Measurements from ENCODE around the gene POMGNT2.
"Not testable (repeated sequence)": the region's sequence is repeated elsewhere in the genome, so short reads cannot be mapped to it uniquely, and the experiment has no call there.

Gene POMGNT2

DNA sequence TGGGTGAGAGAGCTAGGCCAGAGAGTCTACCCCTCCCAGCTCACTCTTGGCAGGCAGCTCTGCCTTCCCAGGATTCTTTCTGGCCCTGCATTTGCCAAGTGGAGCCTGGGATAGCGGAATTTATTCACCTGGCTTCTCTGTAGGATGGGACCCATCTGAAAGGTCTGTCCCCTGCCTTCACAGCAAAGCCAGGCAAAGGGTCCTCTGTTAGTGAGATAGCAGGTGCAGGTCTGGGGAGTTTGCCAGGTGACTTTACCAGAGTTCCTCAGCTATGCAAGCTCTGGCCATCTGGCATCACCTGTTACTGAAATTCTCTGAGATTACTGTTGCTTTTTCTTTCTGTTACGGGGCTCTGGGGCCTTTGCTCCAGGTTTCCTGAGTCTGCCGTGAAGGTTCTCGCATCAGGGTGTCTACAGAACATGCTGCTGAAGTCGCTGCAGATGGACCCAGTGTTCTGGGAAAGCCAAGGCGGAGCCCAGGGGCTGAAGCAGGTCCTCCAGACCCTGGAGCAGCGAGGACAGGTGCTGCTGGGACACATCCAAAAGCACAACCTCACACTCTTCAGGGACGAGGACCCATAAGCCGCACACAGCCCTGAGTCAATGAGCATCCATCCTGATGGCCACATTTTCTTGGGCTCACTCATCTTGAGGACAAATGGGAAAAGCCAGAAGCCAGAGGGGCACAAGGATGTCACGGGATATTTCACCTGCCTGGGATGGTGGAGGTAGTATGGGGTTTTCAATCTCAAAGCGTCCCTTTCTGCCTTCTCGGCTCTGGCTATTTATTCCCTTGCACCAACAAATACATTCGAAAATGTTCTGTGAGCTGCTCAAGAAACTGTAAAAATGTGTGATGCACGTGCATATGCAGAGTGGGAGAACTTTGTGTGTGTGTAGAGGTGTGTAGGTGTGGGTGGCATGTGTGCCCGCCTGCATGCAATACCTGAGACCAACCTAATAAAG lies 49.8 kb downstream of the POMGNT2 start:
- H3K27ac ChIP-seq: no peak overlapping the region
- DNase-seq (ENCODE audit: low read depth, low spot score): no peak

DNA sequence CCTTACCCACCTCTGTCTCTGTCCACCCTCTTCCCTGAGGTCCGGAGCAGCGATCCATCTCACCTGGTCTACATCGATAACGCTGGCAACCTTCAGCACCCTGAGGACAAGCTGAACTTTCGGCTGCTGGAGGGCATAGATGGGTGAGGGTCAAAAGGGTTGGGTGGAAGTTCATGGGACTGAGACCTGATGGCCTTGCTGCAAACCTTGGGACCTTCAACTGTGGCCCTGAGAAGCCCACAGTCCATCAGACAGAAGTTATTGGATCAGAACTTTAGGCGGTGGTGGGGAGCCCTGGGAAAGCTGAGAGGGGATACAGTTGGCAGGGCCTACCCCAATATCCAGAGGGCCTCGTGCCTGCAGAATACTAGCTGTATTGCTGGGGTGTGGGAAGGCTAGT lies 50.5 kb downstream of the POMGNT2 start:
- no peak for DNase-seq (ENCODE audit: low read depth, low spot score)
- no peak overlapping the region for H3K27ac ChIP-seq

DNA sequence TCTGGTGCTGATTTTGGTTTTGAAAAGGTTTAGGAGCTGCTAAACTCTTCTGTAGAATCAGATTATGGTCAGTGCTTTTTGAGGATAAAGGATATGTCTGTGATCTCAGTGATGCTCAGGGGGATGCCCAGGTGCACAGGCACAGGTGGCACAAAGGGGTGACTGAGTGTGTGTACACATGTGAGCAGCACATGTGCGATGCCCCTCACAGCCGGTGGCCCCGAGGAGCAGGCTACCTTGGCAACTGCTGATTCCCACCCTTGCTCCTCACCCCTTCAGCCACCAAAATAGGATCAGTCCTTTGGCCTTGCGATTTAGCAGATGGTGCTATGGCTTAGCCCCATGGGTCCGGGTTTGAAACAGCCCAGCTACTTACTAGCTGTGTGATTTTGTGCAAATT lies 51.1 kb downstream of the POMGNT2 start:
- no peak for DNase-seq (ENCODE audit: low read depth, low spot score)
- no peak overlapping the region for H3K27ac ChIP-seq

DNA sequence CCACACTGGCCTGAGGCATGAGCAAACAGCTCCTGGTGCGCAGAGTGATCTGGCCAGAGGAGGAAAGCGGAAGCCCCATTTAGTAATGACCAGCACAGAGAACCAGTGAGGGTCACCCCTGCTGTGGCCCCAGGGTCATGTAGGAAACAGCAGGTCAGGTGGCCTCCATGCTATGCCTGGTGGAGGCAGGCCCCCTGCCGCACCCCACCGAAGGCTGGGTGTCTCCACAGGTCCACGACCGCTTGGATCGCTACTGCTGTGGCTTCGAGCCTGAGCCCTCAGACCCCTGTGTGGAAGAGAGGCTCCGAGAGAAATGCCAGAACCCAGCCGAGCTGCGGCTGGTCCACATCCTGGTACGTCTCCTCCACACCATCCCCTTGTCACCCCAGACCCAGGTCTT lies 52.6 kb downstream of the POMGNT2 start:
- no peak for DNase-seq (ENCODE audit: low read depth, low spot score)
- no peak overlapping the region for H3K27ac ChIP-seq

DNA sequence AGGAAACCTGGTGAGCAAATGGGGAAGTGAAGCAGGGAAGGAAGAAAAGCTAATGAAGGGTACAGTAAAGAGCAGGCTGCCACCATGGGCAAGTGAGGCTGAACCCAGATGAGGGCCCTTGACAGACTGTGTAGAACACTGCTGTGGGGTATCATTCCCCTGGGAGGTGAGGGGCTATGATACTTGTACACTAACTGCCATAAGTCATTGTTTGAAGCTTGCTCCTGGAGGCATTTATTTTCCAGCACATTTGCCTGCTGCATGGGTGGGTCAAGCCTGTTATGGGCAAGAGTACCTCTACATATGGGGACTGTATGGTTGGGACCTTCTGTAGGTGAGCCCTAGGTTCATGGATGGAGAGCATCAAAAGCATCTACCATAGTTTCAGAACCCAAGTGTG lies 57.4 kb downstream of the POMGNT2 start:
- H3K27ac ChIP-seq: no peak overlapping the region
- DNase-seq (ENCODE audit: low read depth, low spot score): no peak

DNA sequence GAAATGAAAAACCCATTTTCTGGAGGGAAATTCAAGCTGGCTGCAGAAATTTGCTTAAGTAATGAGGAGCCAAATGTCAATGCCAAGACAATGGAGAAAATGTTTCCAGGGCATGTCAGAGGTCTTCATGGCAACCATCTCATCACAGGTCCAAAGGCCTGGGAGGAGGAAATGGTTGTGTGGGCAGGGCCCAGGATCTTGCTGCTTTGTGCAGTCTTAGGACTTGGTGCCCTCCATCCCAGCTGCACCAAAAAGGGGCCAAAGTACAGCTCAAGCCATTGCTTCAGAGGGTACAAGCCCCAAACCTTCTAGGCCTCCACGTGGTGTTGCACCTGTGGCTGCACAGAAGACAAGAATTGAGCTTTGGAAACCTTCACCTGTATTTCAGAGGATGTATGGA lies 59.3 kb downstream of the POMGNT2 start:
- no peak for DNase-seq (ENCODE audit: low read depth, low spot score)
- H3K27ac ChIP-seq: no peak overlapping the region

DNA sequence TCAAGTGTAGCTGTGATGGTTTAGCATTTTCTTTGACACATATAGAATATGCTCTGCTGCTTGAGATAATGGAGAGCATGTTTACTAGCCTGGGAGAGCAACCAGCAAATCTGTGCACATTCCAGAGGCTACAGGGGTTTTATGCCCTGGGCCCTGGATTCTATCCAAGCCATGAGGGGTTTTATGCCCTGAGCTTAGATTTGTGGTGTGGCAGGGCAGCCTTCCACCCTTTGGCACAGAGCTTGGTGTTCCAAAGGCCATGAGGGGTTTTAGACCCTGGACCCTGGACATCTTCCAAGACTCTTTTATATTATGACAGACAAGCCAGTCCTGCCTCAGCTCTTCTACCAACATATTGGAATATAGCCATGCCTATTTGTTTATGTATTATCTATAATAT lies 60.8 kb downstream of the POMGNT2 start:
- DNase-seq (ENCODE audit: low read depth, low spot score): not testable (repeated sequence)

DNA sequence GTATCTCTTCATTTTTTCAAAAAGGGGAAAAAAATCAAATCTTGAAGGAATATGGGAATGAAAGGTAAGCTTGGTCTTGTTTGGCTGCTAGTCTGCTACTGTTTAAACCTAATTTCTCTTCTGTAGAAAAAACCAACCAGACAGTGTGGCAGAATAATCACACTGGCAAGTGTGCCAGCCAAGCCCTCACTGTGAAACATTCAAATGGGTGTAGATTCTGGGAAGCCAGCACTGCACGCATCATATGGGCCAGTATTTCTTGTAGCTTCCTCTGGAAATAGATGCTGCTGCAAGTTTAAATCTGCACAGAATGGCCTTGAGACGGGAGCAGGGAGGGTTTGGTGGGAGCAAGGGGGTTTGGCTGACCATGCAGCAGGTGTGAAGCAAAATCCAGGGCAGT lies 62.1 kb downstream of the POMGNT2 start:
- no peak for DNase-seq (ENCODE audit: low read depth, low spot score)
- no peak overlapping the region for H3K27ac ChIP-seq

More for the DNA sequence above, 60.8 kb downstream of the POMGNT2 start:
- not testable (repeated sequence) for H3K27ac ChIP-seq

DNA sequence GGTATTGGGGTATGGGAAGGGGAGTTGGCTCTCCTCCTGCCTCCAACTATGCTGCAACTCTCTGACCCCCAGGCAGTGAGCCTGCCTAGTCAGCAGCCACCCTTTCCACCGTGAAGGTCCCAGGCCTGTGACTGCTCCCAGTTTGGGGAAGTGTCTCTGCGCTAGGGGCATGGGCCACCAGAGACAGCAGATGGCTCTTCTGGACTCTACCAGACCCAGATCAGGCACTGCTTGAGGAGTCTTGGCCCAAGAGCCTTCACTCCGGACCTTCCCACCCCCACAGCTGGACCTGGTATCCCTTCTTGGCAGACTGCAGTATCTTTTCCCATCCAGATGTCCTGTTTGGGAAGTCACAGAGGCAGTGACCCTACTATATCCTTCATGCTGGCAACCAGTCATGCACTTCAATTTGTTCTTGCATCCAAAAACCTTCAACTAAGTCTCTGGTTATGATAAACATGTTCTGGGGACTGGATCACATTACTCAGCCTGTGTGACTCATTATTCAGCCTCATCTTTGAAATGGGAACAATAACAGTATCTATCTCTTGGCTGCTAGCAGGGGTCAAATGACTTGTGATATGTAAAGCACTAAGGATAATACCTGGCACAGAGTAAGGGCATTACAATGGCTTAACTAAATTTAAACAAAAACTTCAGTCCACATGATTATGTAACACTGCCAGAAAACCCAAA lies 62.7 kb downstream of the POMGNT2 start:
- H3K27ac ChIP-seq: no peak overlapping the region
- DNase-seq (ENCODE audit: low read depth, low spot score): no peak

DNA sequence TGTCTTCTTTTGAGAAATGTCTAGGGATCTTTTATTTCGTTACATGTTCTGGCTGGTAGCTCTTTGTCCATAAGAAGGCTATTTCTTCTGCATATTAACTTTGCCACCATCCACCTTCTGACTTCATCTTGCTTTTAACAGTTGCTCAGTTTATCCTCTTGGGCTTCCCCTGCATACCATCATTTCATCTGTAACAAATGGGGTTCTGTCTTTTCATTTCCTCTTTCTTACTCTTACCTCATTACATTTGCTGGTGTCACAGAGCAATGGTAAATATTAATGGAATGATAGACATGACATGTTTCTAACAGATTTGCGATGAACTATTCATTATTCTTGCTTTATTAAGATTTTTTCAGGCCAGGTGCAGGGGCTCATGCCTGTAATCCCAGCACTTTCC lies 64.4 kb downstream of the POMGNT2 start:
- no peak overlapping the region for H3K27ac ChIP-seq
- no peak for DNase-seq (ENCODE audit: low read depth, low spot score)

DNA sequence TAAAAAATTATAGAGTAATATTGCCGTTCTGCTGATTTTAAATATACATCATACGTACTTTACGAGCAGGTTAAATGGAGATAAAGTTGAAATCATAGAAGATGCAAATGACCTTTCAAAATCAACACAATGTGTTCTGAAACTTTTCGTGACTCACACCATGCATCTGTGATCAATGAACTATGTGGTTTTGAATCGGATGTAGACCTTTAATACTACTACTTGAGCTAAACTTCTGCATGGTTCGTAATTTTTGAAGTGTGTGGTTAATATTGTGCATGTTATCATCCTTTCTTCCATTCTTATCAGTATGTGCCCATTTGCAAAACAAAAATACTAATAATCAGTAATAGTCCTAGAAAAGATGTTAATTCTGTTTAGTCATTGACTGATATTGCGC lies 67.9 kb downstream of the POMGNT2 start:
- no peak overlapping the region for H3K27ac ChIP-seq
- no peak for DNase-seq (ENCODE audit: low read depth, low spot score)

DNA sequence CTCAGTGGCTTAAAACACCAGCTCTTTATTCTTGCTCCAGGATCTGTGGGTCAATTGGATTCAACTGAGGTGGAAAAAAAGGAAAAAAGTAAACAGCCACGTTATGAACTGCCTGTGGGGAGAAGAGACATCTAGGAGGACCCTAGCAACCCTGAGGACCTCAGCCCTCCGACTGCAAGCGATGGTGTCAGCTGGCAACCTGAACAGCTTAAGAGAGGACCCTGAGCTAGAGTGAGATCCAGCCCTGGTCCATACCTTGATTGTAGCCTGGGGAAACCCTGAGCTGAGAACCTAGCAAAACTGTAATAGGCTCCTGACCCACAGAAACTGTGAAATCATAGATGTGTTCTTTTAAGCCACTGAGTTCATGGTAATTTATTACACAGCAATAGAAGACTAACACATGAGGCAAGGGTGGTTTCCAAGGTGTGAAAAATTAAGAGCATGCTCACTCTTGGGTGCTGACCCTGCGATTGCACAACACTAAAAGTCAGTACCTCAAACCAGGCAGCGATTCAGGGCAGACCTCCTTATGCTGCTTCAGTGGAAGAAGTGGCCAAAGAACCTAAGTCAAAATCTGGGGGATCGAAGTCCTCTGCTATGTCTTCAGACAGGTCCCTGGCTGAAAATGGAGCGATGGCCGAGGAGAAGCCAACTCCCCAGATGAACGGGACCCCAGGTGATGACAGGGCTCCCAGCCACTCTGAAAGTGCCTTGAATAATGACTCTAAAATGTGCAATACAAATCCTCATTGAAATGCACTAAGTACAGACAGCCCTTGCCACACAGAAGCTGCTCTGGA lies 69.1 kb downstream of the POMGNT2 start:
- DNase-seq (ENCODE audit: low read depth, low spot score): no peak
- no peak overlapping the region for H3K27ac ChIP-seq

DNA sequence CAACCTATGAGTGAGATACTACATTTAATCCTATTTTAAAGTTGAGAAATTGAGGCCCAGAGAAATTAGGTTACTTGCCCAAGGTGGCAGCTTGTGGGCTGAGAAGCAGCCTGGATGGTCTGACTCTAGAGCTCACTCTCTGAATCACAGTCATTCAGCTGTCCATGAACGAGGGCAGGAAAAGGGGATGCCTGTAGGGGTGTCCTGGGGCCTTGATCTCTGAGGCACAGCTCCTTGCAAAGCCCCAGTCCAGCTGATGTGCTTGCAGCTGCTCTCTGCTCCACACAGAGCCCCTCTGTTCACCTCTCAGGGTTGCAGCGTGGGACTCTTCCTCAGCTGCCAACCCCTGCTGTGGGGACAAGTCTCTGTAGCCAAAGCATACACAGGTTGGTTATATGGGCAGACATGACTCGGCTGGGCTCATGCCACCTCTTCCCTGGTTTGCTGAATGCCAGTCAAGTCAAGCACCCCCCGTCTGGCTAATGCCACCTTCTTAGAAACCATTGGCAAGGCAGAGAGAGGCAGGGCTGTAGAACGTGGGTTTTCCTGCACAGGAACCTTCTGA lies 70.0 kb downstream of the POMGNT2 start:
- no peak for DNase-seq (ENCODE audit: low read depth, low spot score)
- no peak overlapping the region for H3K27ac ChIP-seq

DNA sequence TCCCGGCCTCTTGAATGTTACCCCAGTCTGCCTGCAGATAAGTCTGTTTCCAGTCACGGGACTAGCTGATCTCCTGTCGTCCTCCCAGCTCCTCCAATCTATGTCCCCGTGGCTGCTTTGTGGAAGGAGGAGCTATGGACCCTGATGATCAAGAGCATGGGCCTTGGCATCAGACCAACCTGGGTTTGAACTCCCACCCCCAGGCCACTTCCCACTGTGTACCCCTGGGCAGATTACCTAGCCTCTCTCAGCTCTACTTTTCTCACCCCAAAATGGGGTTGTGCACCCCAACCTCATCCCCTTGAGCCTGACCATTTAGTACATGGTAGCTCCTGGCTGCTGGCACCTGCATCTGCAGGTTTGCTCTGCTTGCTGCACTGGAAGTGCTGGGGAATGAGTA lies 71.0 kb downstream of the POMGNT2 start:
- no peak overlapping the region for H3K27ac ChIP-seq
- DNase-seq (ENCODE audit: low read depth, low spot score): no peak

DNA sequence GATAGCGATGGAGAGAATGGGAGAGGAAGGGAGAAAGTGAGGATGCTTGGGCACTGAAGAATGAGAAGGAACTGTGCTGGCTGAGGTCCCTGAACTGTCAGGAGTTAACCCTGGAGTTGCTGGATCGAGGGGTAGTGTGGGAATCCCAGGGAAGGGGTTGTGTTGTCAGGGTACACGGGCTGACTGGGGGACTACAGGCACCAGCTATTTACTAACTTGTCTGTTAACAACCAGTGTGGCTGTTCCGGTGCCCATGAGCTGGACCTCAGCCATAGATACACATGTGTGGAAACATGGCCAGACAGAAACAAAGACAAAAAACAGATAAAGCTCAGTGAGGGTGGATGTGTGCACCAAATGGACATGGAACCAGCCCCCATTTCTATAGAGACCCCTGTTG lies 71.7 kb downstream of the POMGNT2 start:
- H3K27ac ChIP-seq: no peak overlapping the region
- no peak for DNase-seq (ENCODE audit: low read depth, low spot score)

DNA sequence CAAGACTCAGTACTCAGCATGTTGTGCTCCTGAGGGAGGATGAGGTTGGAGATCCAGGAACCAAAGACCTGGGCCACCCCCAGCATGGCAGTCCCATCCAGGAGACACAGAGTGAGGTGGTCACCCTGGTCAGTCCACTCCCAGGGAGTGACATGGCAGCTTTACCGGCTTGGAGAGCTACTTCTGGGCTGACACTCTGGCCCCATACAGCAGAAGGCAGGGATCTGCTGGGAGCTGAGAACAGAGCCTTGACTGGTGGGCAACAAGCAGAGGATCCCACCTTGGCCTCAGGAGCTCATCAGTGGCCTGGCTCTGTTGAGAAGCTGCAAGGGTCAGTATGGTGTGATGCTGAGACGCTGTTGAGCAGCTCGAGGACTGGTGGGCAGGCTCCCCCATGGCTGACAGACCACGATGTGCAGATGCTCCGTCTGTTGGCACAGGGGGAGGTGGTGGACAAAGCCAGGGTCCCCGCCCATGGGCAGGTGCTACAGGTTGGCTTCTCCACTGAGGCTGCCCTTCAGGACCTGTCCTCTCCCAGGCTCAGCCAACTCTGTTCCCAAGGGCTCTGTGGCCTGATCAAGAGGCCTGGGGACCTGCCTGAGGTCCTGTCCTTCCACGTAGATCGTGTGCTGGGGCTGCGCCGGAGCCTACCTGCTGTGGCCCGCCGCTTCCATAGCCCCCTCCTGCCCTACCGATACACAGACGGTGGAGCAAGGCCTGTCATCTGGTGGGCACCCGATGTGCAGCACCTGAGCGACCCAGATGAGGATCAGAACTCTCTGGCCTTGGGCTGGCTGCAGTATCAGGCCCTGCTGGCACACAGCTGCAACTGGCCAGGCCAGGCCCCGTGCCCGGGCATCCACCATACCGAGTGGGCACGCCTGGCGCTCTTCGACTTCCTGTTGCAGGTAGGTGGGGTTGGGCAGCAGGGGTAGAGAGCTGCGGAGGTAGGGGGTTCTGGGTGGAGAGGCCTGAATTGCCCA lies 72.9 kb downstream of the POMGNT2 start:
- DNase-seq (ENCODE audit: low read depth, low spot score): no peak
- no peak overlapping the region for H3K27ac ChIP-seq

DNA sequence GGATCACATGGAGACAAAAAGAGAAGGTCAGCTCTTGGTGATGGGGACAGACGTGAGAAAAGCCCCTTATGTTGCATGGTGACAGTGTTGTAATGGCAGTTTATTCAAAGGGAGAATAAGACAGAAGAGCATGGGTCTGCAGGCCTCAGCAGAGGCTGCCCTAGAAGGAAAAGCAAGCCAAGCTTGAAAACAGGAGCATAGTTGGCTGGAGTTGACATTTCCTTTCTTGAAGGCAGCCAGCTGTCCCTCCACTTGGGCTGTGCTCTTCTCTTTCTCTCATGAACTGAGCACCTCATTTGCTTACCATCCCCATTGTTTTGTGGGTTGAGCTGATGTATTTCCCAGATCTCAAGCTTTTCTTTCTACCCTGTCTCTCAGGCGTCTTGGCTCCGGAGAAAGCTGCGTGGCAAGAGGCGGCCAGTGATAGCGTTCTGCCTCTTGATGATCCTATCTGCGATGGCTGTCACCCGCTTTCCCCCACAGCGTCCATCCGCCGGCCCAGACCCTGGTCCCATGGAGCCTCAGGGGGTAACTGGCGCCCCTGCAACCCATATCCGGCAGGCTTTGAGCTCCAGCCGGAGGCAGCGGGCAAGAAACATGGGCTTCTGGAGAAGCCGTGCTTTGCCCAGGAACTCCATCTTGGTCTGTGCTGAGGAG lies 73.9 kb downstream of the POMGNT2 start:
- no peak overlapping the region for H3K27ac ChIP-seq
- DNase-seq (ENCODE audit: low read depth, low spot score): no peak

DNA sequence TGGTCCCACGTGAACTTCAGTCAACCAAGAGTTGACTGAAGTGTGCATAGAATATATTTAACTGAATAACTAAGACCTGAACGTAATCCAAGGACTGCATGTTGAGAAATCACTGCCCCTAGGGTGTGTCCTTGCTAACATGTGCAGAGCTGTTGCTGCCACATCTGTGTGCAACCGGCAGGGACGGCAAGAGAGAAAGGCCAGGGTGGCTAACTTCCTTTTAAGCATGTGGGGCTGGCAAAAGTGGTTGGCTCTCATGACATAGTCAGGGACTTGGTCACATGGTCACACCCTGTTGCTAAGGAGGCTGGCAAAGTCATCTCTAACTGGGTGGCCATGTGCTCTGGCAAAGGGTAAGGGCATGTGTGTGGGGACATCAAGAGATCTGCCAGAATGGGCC lies 74.4 kb downstream of the POMGNT2 start:
- no peak for DNase-seq (ENCODE audit: low read depth, low spot score)
- H3K27ac ChIP-seq: no peak overlapping the region
